K562 (cell line): Measurements from ENCODE around the gene PHACTR3. TPM values are rescaled to one million over a fixed set of nuclear protein-coding genes. Genes with fewer than 3 reads are reported as not detected.

Source experiments
- ATAC-seq: fragments of 200-7000 bp; cut with Tn5 transposase; 3 replicates; pipeline ENCODE4 v1.9.1; 2020; ENCODE audit warnings: moderate library complexity
- BruUV-seq: library from RNA; stranded (reverse); fragments of 400-500 nt; replicated peaks from 2 replicates; lab custom pipeline; 2021; lab: Mats Ljungman, UMichigan
- CTCF ChIA-PET: fragments of 300-600 bp; formaldehyde crosslinking; extraction: SDS; loops from one replicate; lab custom pipeline; 2021; ENCODE audit warnings: low intra/inter-chr PET ratio; lab: Yijun Ruan, JAX
- POLR2A ChIA-PET: fragments of 300-600, 350-650 bp; sonication (Branson Sonifier 250); formaldehyde crosslinking; extraction: SDS; loops from one replicate; lab custom pipeline; 2021; ENCODE audit warnings: antibody characterized with exemption, inconsistent platforms; lab: Yijun Ruan, JAX
- DNase-seq, 4 experiments: peaks; one replicate each; pipeline versions ENCODE4 v3.0.0 to v3.0.0-alpha.2; 2011 to 2018; ENCODE audit warnings: low spot score in 3 of 4, mixed read lengths in 3 of 4; ENCODE audit errors: extremely low read depth in 1 of 4
- FAIRE-seq: peaks from 2 replicates; lab custom pipeline; 2011; peaks lifted over from hg19 to GRCh38; lab: Jason Lieb, UNC
- H2AFZ ChIP-seq: 2 replicates; pipeline ENCODE4 v1.6.0; 2011; ENCODE audit warnings: low read depth, low read length, control low read depth, inconsistent platforms
- H3K27ac ChIP-seq: fragments of 200-600 bp; 3 replicates; pipeline ENCODE4 v1.8.0; 2011; ENCODE audit warnings: low read depth, mild to moderate bottlenecking, control low read depth, inconsistent platforms, low read length, moderate library complexity, mixed read lengths; ENCODE audit errors: extremely low read depth
- H3K27me3 ChIP-seq, 2 experiments: fragments of 300-600 bp in 1 of 2; 2 replicates in 1 of 2; 3 replicates in 1 of 2; pipeline versions ENCODE4 v1.6.0 to v1.8.0; 2011; ENCODE audit warnings: inconsistent platforms in 2 of 2, low read length in 2 of 2, mild to moderate bottlenecking in 1 of 2, mixed read lengths in 1 of 2, moderate library complexity in 1 of 2; ENCODE audit not compliant: control insufficient read depth in 2 of 2, insufficient read depth in 2 of 2
- H3K36me3 ChIP-seq: fragments of 300-600 bp; 3 replicates; pipeline ENCODE4 v1.8.0; 2011; ENCODE audit warnings: mild to moderate bottlenecking, low read length, inconsistent platforms; ENCODE audit not compliant: control insufficient read depth, insufficient read depth
- H3K4me1 ChIP-seq, 2 experiments: fragments of 200-600 bp in 1 of 2; replicated peaks in 1 of 2; 2 replicates in 1 of 2; 3 replicates in 1 of 2; pipeline versions ENCODE4 v1.5.1 to v1.8.0; 2011; ENCODE audit warnings: inconsistent platforms in 2 of 2, low read length in 2 of 2, mild to moderate bottlenecking in 1 of 2, mixed read lengths in 1 of 2, moderate library complexity in 1 of 2; ENCODE audit not compliant: control insufficient read depth in 2 of 2, insufficient read depth in 2 of 2
- H3K4me2 ChIP-seq: 2 replicates; pipeline ENCODE4 v1.6.1; 2011; ENCODE audit warnings: low read length, control low read depth, inconsistent platforms, mixed read lengths; ENCODE audit not compliant: insufficient read depth
- H3K4me3 ChIP-seq: fragments of 200-600 bp; sonication (generic), shearing (Covaris generic); 2 replicates; pipeline ENCODE4 v1.5.1; 2016; ENCODE audit warnings: control low read depth, inconsistent platforms
- H3K79me2 ChIP-seq: fragments of 200-600 bp; 3 replicates; pipeline ENCODE4 v1.8.0; 2011; ENCODE audit warnings: low read length, inconsistent platforms; ENCODE audit not compliant: control insufficient read depth, insufficient read depth
- H3K9ac ChIP-seq, 2 experiments: 2 replicates each; pipeline versions ENCODE4 v1.6.0 to v1.6.1; 2011; ENCODE audit warnings: low read depth in 2 of 2, low read length in 2 of 2, control low read depth in 1 of 2, inconsistent platforms in 1 of 2, mild to moderate bottlenecking in 1 of 2, mixed read lengths in 1 of 2; ENCODE audit not compliant: insufficient read depth in 1 of 2
- H3K9me1 ChIP-seq: one replicate; pipeline ENCODE4 v1.6.0; 2011; ENCODE audit warnings: inconsistent platforms, mild to moderate bottlenecking, low read length, moderate library complexity; ENCODE audit not compliant: control insufficient read depth, insufficient read depth
- H3K9me3 ChIP-seq: replicated peaks from 2 replicates; pipeline ENCODE4 v1.5.1; 2011; ENCODE audit warnings: low read depth, low read length, inconsistent platforms; ENCODE audit not compliant: control insufficient read depth, insufficient read depth
- H4K20me1 ChIP-seq: replicated peaks from 2 replicates; pipeline ENCODE4 v1.6.1; 2011; ENCODE audit warnings: low read length, inconsistent platforms, mixed read lengths; ENCODE audit not compliant: control insufficient read depth, insufficient read depth
- ELF1 ChIP-seq: fragments of 200-800 bp; sonication (Bioruptor generic); IDR thresholded peaks from 2 replicates; pipeline ENCODE4 v1.6.1; 2016; ENCODE audit warnings: missing genetic modification characterization, missing compliant biosample characterization
- NRF1 ChIP-seq, 2 experiments: fragments of 450-650 bp; IDR thresholded peaks in 1 of 2; conservative IDR thresholded peaks in 1 of 2; 2 replicates each; pipeline ENCODE4 v1.6.1; 2014; ENCODE audit warnings: mild to moderate bottlenecking in 2 of 2
- POLR2A ChIP-seq: fragments of 450-650 bp; conservative IDR thresholded peaks from 2 replicates; pipeline ENCODE4 v1.6.1; 2016
- SPI1 ChIP-seq: IDR thresholded peaks from 2 replicates; pipeline ENCODE4 v1.6.1; 2011; ENCODE audit warnings: low read depth, low read length, control low read depth, borderline replicate concordance
- TOE1 ChIP-seq, 2 experiments: fragments of 450-650 bp in 1 of 2; sonication (generic) in 1 of 2; formaldehyde crosslinking in 1 of 2; IDR thresholded peaks; 2 replicates each; pipeline versions ENCODE4 v1.7.1 to v1.8.0; 2016 to 2022; ENCODE audit warnings: borderline replicate concordance in 2 of 2, mild to moderate bottlenecking in 2 of 2, antibody characterized with exemption in 1 of 2, inconsistent platforms in 1 of 2, low read depth in 1 of 2, missing genetic modification reagents in 1 of 2, moderate library complexity in 1 of 2
- XRCC3 ChIP-seq: fragments of 450-650 bp; IDR thresholded peaks from 2 replicates; pipeline ENCODE4 v1.6.1; 2017; ENCODE audit warnings: mild to moderate bottlenecking, moderate library complexity
- ZNF133 ChIP-seq: fragments of 250-450 bp; sonication (Bioruptor Pico); IDR thresholded peaks from 2 replicates; pipeline ENCODE4 v1.4.0; 2020; ENCODE audit warnings: mild to moderate bottlenecking
- WGBS: fragments of 100-300 bp; shearing (Covaris generic); methylation state at CpG from one replicate; pipeline ENCODE4 v1.1.6; 2016; ENCODE audit warnings: low coverage, mixed read lengths; ENCODE audit not compliant: insufficient coverage; ENCODE audit errors: missing lambda C conversion rate; 5-methylcytosine and 5-hydroxymethylcytosine counted together
- in situ Hi-C: fragments of 300-500 bp; cut with MboI; formaldehyde crosslinking; loops from 4 replicates; pipeline ENCODE4 v1.15.0; 2018; ENCODE audit warnings: inconsistent platforms, mixed read lengths
- intact Hi-C: fragments of 100-400 bp; cut with micrococcal nuclease; formaldehyde crosslinking; loops from 2 replicates; pipeline ENCODE4 v1.14.2; 2022
- polyA plus RNA-seq, 8 experiments: library from polyadenylated mRNA; depleted of rRNA in 4 of 8; stranded (reverse) in 5 of 8; unstranded in 3 of 8; fragments of >200 nt; fragmentation: Nextera tagmentation in 2 of 8; fragmentation: Illumina TruSeq in 1 of 8; extraction: Ambion mirVana in 2 of 8; extraction: Trizol in 1 of 8; gene quantifications; 2 replicates each; pipeline versions ENCODE4 v1.2.1 to v1.2.3, GENCODE V29; 2011 to 2014; ENCODE audit warnings: inconsistent platforms in 1 of 8, missing spikeins in 1 of 8
- total RNA-seq, 7 experiments: library from RNA; depleted of rRNA in 6 of 7; stranded (reverse); fragments of >200 nt in 6 of 7; fragmentation: Illumina TruSeq in 2 of 7; extraction: Trizol in 2 of 7; gene quantifications; 2 replicates each; pipeline versions ENCODE4 v1.2.1 to v1.2.3, GENCODE V29; 2011 to 2021; ENCODE audit warnings: low replicate concordance in 1 of 7
- TF ChIP-seq, protein P1 (sequence below): fragments of 250-450 bp; sonication (Bioruptor Pico); IDR thresholded peaks from 2 replicates; pipeline ENCODE4 v1.8.0; 2022; ENCODE audit warnings: moderate library complexity, mild to moderate bottlenecking, inconsistent platforms
- TF ChIP-seq, protein P2 (sequence below): fragments of 450-650 bp; IDR thresholded peaks from 2 replicates; pipeline ENCODE4 v1.6.1; 2018; ENCODE audit not compliant: partially characterized antibody

Gene PHACTR3
- total and polyA plus RNA-seq, 9 of the 15 experiments (the other 6 are each of a cell fraction or from before 2014, with no cell fraction given), result not detected

DNA sequence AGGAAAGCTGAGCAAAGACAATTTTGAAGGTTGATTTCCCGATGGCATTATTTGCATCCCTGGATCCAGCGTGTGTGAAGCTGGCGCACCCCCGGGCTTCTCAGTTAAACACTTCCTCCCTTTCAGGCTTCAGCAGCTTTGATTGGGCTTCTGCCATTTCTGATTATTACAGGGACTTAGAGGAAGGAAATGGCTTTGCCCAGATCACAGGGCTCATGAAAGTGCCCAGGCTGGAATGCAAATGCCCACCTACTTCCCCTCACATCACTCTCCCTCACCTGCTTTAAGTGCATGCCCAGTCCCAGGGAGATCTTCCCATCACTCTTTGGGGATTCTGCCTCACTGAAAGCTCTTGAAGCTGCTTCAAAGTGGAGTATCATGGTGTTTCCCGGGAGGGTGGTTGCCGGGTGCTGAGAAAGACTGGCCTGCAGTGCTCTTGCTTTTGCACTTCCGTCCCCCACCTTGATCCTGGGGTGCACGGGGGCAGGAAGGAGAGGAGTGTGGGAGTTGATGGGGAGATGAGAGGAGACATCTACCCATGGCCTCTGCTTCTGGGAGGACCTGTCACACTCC is 28.3 kb downstream of the PHACTR3 start:
- H3K9me3 ChIP-seq, result no peaks in the 10 kb centered on the region
- H3K4me2 ChIP-seq, result no peak overlapping the region
- H3K9me1 ChIP-seq, result no peaks in the 10 kb centered on the region
- no TSS peak for BruUV-seq
- FAIRE-seq, result no peak
- H3K4me1 ChIP-seq, result no peaks in the 10 kb centered on the region
- H3K9ac ChIP-seq, result no peak overlapping the region
- POLR2A ChIA-PET, result no interaction called here
- no peak for DNase-seq
- H3K4me3 ChIP-seq, result no peak overlapping the region
- H2AFZ ChIP-seq, result no peak overlapping the region
- H3K36me3 ChIP-seq, result no peaks in the 10 kb centered on the region
- no peak overlapping the region for H3K27ac ChIP-seq
- peaks cover 6 to 13% of the 10 kb centered on the region in 2 experiments; a peak in 2 of 5 replicates for H3K27me3 ChIP-seq
- H4K20me1 ChIP-seq, result no peaks in the 10 kb centered on the region
- in situ Hi-C loops (no loop called here), intact Hi-C loops (no loop called here)
- no peaks in the 10 kb centered on the region for H3K79me2 ChIP-seq
- WGBS, result 0% methylated on average over 8 of the region's 8 CpGs
- no peak for ATAC-seq
- CTCF ChIA-PET, result no interaction called here
- TF ChIP-seq SPI1 (no peak), XRCC3 (no peak), POLR2A (no peak), TOE1 (IDR thresholded peaks at IDR 0.05; ENCODE audit: borderline replicate concordance) (no peak), TOE1 (CRISPR knock-in tag; IDR thresholded peaks at IDR 0.05; ENCODE audit: borderline replicate concordance, low read depth) (no peak)
- TF ChIP-seq, all 486 proteins: peak for 0

DNA sequence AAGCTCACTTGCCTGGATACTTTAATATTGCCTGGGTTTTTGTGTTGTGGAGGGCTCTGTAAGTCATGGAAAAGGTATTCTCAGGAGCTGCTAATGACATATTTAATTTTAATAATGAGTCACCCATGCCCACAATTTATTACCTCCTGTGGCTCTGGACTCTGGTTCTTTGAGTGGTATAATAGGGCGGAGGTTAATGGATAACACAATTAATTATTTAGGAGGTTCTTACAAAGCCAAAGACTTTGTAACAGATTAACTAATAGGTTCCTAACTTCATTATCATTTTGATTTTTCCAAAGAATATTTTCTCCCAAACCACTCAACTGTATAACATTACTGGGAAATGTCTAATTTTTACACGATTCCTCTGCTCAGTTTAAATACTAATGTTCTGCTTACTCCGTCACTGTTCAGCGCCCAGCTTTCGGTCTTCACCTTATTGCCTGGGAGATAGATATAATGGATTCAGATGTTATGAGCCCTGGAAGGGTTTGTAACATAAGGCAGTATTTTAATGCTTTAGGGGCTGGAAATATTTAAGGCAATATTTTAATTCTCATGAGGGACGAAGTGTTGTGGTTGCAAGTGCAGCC is 29.4 kb downstream of the PHACTR3 start:
- no peaks in the 10 kb centered on the region for H3K4me1 ChIP-seq
- H2AFZ ChIP-seq, result no peak overlapping the region
- POLR2A ChIA-PET, result no interaction called here
- FAIRE-seq (no peak), ATAC-seq (no peak), DNase-seq (no peak)
- H3K9me3 ChIP-seq, result no peaks in the 10 kb centered on the region
- H3K4me2 ChIP-seq, result no peak overlapping the region
- no peaks in the 10 kb centered on the region for H4K20me1 ChIP-seq
- CTCF ChIA-PET, result no interaction called here
- H3K27ac ChIP-seq, result no peak overlapping the region
- H3K27me3 ChIP-seq, result peaks cover 6 to 13% of the 10 kb centered on the region in 2 experiments; a peak in 2 of 5 replicates
- no peak overlapping the region for H3K9ac ChIP-seq
- BruUV-seq, result no TSS peak
- H3K79me2 ChIP-seq, result no peaks in the 10 kb centered on the region
- no peak overlapping the region for H3K4me3 ChIP-seq
- in situ Hi-C loops, result no loop called here
- H3K36me3 ChIP-seq, result no peaks in the 10 kb centered on the region
- 7% methylated on average over 6 of the region's 6 CpGs for WGBS
- no peaks in the 10 kb centered on the region for H3K9me1 ChIP-seq
- intact Hi-C loops, result no loop called here
- TF ChIP-seq ELF1, result no peak
- TF ChIP-seq, protein P1, sequence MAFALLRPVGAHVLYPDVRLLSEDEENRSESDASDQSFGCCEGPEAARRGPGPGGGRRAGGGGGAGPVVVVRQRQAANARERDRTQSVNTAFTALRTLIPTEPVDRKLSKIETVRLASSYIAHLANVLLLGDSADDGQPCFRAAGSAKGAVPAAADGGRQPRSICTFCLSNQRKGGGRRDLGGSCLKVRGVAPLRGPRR, result no peak
- TF ChIP-seq, protein P2, sequence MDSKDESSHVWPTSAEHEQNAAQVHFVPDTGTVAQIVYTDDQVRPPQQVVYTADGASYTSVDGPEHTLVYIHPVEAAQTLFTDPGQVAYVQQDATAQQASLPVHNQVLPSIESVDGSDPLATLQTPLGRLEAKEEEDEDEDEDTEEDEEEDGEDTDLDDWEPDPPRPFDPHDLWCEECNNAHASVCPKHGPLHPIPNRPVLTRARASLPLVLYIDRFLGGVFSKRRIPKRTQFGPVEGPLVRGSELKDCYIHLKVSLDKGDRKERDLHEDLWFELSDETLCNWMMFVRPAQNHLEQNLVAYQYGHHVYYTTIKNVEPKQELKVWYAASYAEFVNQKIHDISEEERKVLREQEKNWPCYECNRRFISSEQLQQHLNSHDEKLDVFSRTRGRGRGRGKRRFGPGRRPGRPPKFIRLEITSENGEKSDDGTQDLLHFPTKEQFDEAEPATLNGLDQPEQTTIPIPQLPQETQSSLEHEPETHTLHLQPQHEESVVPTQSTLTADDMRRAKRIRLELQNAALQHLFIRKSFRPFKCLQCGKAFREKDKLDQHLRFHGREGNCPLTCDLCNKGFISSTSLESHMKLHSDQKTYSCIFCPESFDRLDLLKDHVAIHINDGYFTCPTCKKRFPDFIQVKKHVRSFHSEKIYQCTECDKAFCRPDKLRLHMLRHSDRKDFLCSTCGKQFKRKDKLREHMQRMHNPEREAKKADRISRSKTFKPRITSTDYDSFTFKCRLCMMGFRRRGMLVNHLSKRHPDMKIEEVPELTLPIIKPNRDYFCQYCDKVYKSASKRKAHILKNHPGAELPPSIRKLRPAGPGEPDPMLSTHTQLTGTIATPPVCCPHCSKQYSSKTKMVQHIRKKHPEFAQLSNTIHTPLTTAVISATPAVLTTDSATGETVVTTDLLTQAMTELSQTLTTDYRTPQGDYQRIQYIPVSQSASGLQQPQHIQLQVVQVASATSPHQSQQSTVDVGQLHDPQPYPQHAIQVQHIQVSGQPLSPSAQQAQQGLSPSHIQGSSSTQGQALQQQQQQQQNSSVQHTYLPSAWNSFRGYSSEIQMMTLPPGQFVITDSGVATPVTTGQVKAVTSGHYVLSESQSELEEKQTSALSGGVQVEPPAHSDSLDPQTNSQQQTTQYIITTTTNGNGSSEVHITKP, result no peak
- no peak for TF ChIP-seq ZNF133 (CRISPR knock-in tag)
- TF ChIP-seq NRF1 (conservative IDR thresholded peaks at IDR 0.05 in 1 of 2, IDR thresholded peaks at IDR 0.05 in 1 of 2), result no peak
